Transverse colon (tissue), 4 donors: ENCODE data around the gene IL9. TPM values are rescaled to one million over a fixed set of nuclear protein-coding genes. Genes with fewer than 3 reads are reported as not detected.

Experiments used
- DNase-seq: peaks from one replicate; pipeline ENCODE4 v3.0.0-alpha.2; 2019
- H3K27ac ChIP-seq, 4 donors: fragments of 200-600 bp; sonication (generic); 2 replicates each; pipeline ENCODE4 v1.5.1; 2016 to 2018; ENCODE audit warnings: inconsistent platforms in 4 of 4
- H3K27me3 ChIP-seq: fragments of 200-600 bp; sonication (generic); 2 replicates; pipeline ENCODE4 v1.5.1; 2017; ENCODE audit warnings: inconsistent platforms
- H3K36me3 ChIP-seq, 4 donors: fragments of 200-600 bp; sonication (generic); 2 replicates each; pipeline ENCODE4 v1.5.1; 2017 to 2019; ENCODE audit warnings: inconsistent platforms in 4 of 4
- H3K4me1 ChIP-seq, 4 donors: fragments of 200-600 bp; sonication (generic); 2 replicates each; pipeline ENCODE4 v1.5.1; 2017 to 2020; ENCODE audit warnings: inconsistent platforms in 4 of 4
- H3K4me3 ChIP-seq, 4 donors: fragments of 200-600 bp; sonication (generic); 1 replicate in 1 of 4; 2 replicates in 3 of 4; pipeline versions ENCODE4 v1.5.1 to v1.6.1; 2017 to 2019; ENCODE audit warnings: inconsistent platforms in 4 of 4
- H3K9me3 ChIP-seq, 2 donors: fragments of 200-600 bp; sonication (generic); 2 replicates each; pipeline ENCODE4 v1.5.1; 2017 to 2019; ENCODE audit warnings: inconsistent platforms in 2 of 2
- CTCF ChIP-seq, 5 experiments: fragments of 200-600 bp in 3 of 5; fragments of 450-650 bp in 2 of 5; sonication (generic) in 3 of 5; IDR thresholded peaks; 1 replicate in 2 of 5; 2 replicates in 3 of 5; pipeline ENCODE4 v1.5.1; 2016 to 2017; ENCODE audit warnings: antibody characterized with exemption in 5 of 5, inconsistent platforms in 3 of 5, mild to moderate bottlenecking in 2 of 5, moderate library complexity in 1 of 5
- EP300 ChIP-seq: sonication (generic); formaldehyde crosslinking; IDR thresholded peaks from one replicate; pipeline ENCODE4 v1.6.1; 2017; ENCODE audit warnings: antibody characterized with exemption, low read depth
- POLR2A ChIP-seq: fragments of 450-650 bp; IDR thresholded peaks from one replicate; pipeline ENCODE4 v1.6.1; 2016; ENCODE audit warnings: antibody characterized with exemption, mild to moderate bottlenecking, moderate library complexity
- POLR2AphosphoS5 ChIP-seq, 3 donors: sonication (generic); formaldehyde crosslinking; IDR thresholded peaks; one replicate each; pipeline ENCODE4 v1.6.1; 2016; ENCODE audit warnings: antibody characterized with exemption in 3 of 3
- WGBS, 2 donors: methylation state at CpG; one replicate each; pipeline ENCODE4 v1.1.5; 2018; ENCODE audit warnings: low coverage in 1 of 2; 5-methylcytosine and 5-hydroxymethylcytosine counted together
- in situ Hi-C, 4 donors: fragments of 200-750 bp; cut with MboI; loops; one replicate each; pipeline versions ENCODE4 v1.15.0 to v1.15.1; 2017; ENCODE audit warnings: low sequenced_read_pairs in 3 of 4, low pct_ligation_motif_present in 1 of 4, low pct_unique_long_range_greater_than_20kb in 1 of 4
- intact Hi-C: fragments of 100-400 bp; cut with DNase I; formaldehyde crosslinking; loops from one replicate; pipeline ENCODE4 v1.15.1; 2023; ENCODE audit warnings: low total_unique reads
- total RNA-seq, 4 donors: library from RNA; depleted of rRNA; stranded (reverse); fragments of >200 nt; gene quantifications; one replicate each; pipeline ENCODE4 v1.1.0, GENCODE V29; 2016

IL9 gene
- total RNA-seq, 4 donors from 2014 or later: not detected

DNA sequence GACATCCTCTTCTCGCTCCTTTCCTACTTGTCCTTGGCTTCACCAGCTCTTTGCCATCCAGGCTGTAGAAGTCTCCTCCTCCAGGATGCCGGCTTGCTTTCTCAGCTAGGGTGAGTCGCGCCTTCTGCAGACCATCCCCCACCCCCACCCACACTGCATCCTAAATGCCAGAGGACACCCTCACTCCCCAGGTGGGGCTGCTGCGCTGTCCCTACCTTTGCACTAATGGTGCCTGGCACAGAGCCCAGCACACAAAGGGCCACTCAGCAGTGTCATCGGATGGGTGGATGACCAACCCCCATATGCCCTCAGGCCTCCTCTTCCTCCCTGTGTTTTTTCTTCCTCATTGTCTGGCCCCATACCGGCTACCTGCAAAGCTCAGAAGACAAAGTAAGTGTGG, 14.8 kb downstream of the IL9 start:
- Histone ChIP-seq H3K4me3 (no peak overlapping the region), H3K27ac (no peak overlapping the region), H3K36me3 (no peaks in the 10 kb centered on the region), H3K9me3 (no peaks in the 10 kb centered on the region), H3K4me1 (peaks cover 0 to 5% (median 2%) of the 10 kb centered on the region in 4 donors), H3K27me3 (no peaks in the 10 kb centered on the region)
- in situ Hi-C loops: loop anchor here in 2 of 4 donors (10.0 kb wide), 1 partner anchor 334 kb away; no protein-coding TSS in a partner anchor
- 74 to 100% methylated on average over 1 to 7 of the region's 7 CpGs for WGBS, 2 donors
- intact Hi-C loops: no loop called here
- no peak for DNase-seq
- TF ChIP-seq CTCF (IDR thresholded peaks at IDR 0.05) (no peak), POLR2AphosphoS5 (IDR thresholded peaks at IDR 0.05) (no peak), EP300 (no peak), POLR2A (no peak)

GRCh38 chr5:135880278-135880677, 15.4 kb downstream of the IL9 start:
- H3K36me3 ChIP-seq: no peaks in the 10 kb centered on the region
- H3K9me3 ChIP-seq: no peaks in the 10 kb centered on the region
- WGBS, 2 donors: 72% methylated on average over 3 of the region's 3 CpGs; no CpG with 5 or more reads in 1 of the 2 donors
- intact Hi-C loops: no loop called here
- H3K27me3 ChIP-seq: no peaks in the 10 kb centered on the region
- peak; percentile 16 for DNase-seq
- H3K4me3 ChIP-seq: no peak overlapping the region
- TF ChIP-seq POLR2AphosphoS5 (IDR thresholded peaks at IDR 0.05) (no peak), CTCF (IDR thresholded peaks at IDR 0.05) (no peak), EP300 (no peak), POLR2A (no peak)
- peaks cover 0 to 5% (median 2%) of the 10 kb centered on the region in 4 donors for H3K4me1 ChIP-seq
- no peak overlapping the region for H3K27ac ChIP-seq
- in situ Hi-C loops: loop anchor here in 2 of 4 donors (10.0 kb wide), 1 partner anchor 335 kb away; no protein-coding TSS in a partner anchor

DNA sequence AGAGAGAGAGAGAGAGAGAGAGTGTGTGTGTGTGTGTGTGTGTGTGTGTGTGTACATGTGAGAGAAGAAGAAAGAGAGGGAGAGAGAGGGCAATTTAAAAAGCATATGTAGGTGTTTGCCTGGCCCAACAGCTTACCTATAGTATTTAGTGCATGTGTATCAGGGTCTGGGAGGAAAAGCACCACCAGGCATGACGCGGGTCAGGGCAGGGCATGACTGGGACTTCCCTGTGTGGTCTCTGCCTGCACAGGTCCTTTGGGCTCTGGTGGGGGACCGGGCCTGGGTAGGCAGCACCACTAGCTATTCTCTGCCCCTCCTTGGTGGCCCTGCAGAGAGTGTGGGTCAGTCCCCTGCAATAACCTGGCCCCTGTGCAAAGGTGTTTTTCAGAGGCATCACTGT, 16.1 kb downstream of the IL9 start:
- H3K9me3 ChIP-seq: no peaks in the 10 kb centered on the region
- peaks cover 0 to 5% (median 2%) of the 10 kb centered on the region in 4 donors for H3K4me1 ChIP-seq
- 87% methylated on average over 3 of the region's 3 CpGs; no CpG with 5 or more reads in 1 of the 2 donors for WGBS, 2 donors
- H3K36me3 ChIP-seq: no peaks in the 10 kb centered on the region
- H3K4me3 ChIP-seq: no peak overlapping the region
- DNase-seq: no peak
- H3K27ac ChIP-seq: no peak overlapping the region
- H3K27me3 ChIP-seq: no peaks in the 10 kb centered on the region
- in situ Hi-C loops: no loop called here
- intact Hi-C loops: no loop called here
- TF ChIP-seq POLR2A (no peak), CTCF (IDR thresholded peaks at IDR 0.05) (no peak), EP300 (no peak), POLR2AphosphoS5 (IDR thresholded peaks at IDR 0.05) (no peak)

DNA sequence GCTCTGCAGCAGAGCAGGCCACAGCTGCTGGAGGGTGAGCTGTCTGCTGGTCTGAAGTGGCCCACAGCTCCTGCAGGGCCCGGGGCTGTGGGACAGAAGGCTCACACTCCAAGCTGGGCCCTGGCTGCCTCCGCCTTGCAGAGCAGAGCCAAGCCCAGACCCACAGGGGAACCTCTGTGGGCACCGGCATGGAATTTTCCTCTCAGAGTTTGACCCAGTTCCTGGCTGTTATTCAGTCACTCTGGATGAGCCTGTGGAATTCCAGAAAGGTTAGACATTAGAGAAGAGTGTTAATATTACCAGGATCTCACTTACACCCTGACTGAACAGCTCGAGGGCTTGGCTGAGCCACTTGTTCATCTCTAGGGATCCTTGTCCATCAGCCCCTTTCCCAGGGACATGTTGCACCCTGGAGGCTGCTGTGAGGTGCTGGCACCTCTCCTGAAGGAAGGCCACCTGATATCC, 17.5 kb downstream of the IL9 start:
- intact Hi-C loops: no loop called here
- Histone ChIP-seq H3K4me3 (no peak overlapping the region), H3K27me3 (no peaks in the 10 kb centered on the region), H3K27ac (no peak overlapping the region), H3K9me3 (no peaks in the 10 kb centered on the region), H3K36me3 (no peaks in the 10 kb centered on the region), H3K4me1 (peaks cover 0 to 5% (median 2%) of the 10 kb centered on the region in 4 donors)
- no peak for DNase-seq
- 40 to 66% methylated on average over 1 to 3 of the region's 4 CpGs for WGBS, 2 donors
- no peak for TF ChIP-seq POLR2AphosphoS5 (IDR thresholded peaks at IDR 0.05)
- TF ChIP-seq POLR2A: no peak
- in situ Hi-C loops: no loop called here
